Measurements from ENCODE around the gene THOC2.
"Not testable (repeated sequence)": the region's sequence is repeated elsewhere in the genome, so short reads cannot be mapped to it uniquely, and the experiment has no call there.

The THOC2 gene

GRCh38 chrX:123734079-123734478 lies 1.2 kb upstream of the THOC2 start:
- not testable (repeated sequence) for DNase-seq

GRCh38 chrX:123731987-123732669 lies 724 bp downstream of the THOC2 start:
- DNase-seq, result no peak

DNA sequence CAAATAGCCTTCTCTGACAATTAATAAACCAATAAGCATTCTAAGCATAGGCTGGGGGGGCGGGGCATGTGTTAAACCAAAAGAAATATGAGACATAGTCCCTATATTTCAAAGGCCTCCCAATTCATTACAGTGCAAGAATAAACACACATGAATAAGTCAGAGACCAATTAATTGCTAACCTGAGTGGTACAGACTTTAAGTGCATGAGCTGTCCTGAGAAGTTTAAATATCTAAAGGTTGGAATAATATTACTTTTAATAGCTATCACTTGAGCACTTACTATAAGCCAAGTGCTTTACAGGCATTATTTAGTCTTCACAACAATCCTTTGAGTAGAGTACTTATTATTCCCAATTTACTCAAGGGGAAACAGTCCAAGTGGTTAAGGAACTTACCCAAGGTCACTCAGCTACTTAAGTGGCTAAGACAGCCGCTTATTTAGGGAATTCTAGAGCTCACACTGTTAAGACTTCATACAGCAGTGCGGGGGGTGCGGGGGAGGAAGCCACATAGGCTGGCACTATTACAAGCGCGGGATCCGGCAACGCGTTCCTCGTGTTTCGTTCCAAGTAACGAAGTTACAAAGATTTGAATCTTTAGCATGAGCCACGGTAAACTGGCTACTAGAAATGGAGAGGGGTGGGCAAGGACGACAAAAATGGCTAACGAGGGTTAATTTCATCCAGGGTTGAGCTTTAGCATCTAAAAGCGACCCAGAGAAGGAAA lies 1.4 kb downstream of the THOC2 start:
- DNase-seq, result no peak

DNA sequence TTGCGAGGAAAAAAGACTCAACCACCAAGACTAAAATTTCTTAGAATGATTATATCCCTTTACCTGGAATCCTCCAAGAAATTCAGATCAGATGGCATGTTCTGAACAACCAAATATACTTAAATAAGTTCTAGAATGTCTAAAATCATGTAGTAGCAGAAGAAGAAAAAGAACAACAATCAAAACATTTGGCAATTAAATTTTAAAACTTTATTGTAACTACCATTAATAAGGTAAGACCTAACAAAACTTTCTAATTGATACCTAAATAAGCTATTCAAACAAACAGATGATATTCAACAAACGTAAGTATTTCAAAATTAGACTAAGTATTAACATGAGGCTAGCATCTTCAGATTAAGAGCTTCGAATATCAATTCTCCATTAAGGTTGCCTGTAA lies 4.3 kb downstream of the THOC2 start:
- no peak for DNase-seq

- DNase-seq, result no peak
These were observed 4.8 kb downstream of the THOC2 start for GRCh38 chrX:123728016-123728415.

DNA sequence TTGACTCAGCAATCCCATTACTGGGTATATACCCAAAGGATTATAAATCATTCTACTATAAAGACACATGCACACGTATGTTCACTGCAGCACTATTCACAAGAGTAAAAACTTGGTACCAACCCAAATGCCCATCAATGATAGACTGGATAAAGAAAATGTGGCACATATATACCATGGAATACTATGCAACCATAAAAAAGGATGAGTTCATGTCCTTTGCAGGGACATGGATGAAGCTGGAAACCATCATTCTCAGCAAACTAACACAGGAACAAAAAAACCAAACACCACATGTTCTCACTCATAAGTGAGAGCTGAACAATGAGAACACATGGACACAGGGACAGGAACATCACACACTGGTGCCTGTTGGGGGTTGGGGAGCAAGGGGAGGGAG lies 10.7 kb downstream of the THOC2 start:
- DNase-seq, result not testable (repeated sequence)

DNA sequence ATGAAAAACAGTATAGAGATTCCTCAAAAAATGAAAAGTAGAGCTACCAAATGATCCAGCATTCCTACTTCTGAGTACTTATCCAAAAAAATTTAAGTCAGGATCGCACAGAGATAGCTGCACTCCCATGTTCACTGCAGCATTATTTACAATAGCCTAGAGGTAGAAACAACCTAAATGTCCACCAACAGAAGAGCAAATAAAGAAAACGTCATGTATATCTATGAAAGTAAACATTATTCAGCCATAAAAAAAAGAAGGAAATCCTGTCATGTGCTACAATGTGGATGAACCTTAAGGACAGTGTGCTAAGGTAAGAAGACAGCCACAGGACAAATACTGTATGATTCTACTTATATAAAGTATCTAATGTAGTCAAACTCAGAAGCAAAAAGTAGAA lies 12.4 kb downstream of the THOC2 start:
- DNase-seq, result no peak

- DNase-seq, result no peak
These were observed 19.0 kb downstream of the THOC2 start for GRCh38 chrX:123713841-123714240.

GRCh38 chrX:123713434-123713833 lies 19.4 kb downstream of the THOC2 start:
- DNase-seq, result no peak

- DNase-seq, result not testable (repeated sequence)
These were observed 21.7 kb downstream of the THOC2 start for GRCh38 chrX:123711201-123711600.

GRCh38 chrX:123704781-123705180 lies 28.1 kb downstream of the THOC2 start:
- no peak for DNase-seq

- DNase-seq, result no peak
These were observed 33.8 kb downstream of the THOC2 start for GRCh38 chrX:123698979-123699520.

- no peak for DNase-seq
These were observed 36.5 kb downstream of the THOC2 start for GRCh38 chrX:123696334-123696733.

DNA sequence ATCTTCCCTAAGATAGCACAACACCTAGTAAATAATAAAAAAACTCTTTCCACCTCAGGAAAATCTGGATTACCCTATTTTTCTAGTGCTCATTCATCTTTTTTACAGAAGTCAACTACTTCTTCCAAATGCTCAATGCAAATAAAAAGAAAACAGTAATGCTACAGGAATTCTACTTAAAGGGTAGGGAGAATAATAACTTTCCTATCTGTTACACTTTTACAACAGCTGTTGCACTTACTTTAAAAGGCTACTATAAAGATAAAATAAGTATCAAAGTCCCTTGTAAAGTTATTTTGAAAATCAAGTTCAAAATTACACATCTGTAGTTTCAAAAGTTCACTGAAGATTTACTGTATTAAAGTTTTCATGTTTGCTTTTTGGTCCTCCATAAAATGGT lies 37.6 kb downstream of the THOC2 start:
- no peak for DNase-seq

DNA sequence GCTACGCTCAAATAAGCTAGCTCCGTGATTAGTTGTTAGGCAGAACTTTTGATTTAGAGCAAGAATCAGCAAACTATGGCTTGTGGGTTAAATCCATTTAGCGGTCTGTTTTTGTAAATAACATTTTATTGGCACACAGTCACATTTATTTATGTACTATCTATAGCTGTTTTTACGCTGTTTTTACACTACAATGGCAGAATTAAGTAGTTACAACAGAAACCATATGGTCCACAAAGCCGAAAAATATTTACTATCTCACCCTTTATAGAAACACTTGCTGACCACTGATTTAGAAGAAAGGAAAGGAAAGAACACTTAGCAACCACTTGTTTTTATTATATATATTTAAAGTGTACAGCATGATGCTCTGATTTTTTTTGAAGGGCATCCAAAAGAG lies 41.1 kb downstream of the THOC2 start:
- no peak for DNase-seq

DNA sequence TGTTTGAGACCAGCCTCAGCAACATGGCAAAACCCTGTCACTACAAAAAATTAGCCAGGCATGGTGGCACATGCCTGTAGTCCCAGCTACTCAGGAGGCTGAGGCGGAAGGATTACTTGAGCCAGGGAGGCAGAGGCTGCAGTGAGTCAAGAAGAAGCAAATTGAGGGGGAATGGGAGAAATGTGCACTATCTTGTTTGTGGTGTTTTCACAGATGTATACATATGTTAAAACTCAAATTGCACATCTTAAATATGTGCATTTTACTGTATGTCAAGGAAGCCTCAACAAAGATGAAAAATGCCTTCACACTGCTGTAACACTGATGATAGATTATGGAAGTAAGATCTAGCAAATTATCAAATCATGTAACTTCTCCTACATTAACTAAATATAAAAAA lies 44.3 kb downstream of the THOC2 start:
- no peak for DNase-seq

GRCh38 chrX:123685232-123685631 lies 47.6 kb downstream of the THOC2 start:
- DNase-seq, result no peak

DNA sequence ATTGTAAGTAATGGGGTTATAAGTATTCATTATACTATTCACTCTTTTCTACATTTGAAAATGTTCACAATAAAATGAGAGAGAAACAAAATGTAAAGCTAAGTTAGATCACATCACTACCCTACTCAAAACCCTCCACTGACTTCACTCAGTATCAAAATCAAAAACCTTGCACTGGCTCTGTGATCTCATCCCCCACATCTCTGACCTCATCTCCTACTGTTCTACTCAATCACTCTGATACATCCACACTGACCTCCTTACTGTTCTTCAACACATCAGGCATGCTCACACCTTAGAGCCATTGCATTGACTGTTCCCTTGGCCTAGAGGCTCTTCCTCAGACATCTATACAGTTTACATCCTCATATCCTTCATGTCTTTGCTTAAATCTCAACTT lies 50.7 kb downstream of the THOC2 start:
- DNase-seq, result no peak

- DNase-seq, result not testable (repeated sequence)
These were observed 53.0 kb downstream of the THOC2 start for GRCh38 chrX:123679733-123680460.

GRCh38 chrX:123675154-123675553 lies 57.7 kb downstream of the THOC2 start:
- DNase-seq, result no peak

- no peak for DNase-seq
These were observed 59.0 kb downstream of the THOC2 start for GRCh38 chrX:123673813-123674212.

- DNase-seq, result no peak
These were observed 67.7 kb downstream of the THOC2 start for GRCh38 chrX:123665197-123665596.

GRCh38 chrX:123664467-123665167 lies 68.2 kb downstream of the THOC2 start:
- not testable (repeated sequence) for DNase-seq
